Nephron progenitor cell (in vitro differentiated cells): ENCODE data around the gene CEP70.
"Not testable (repeated sequence)": the region's sequence is repeated elsewhere in the genome, so short reads cannot be mapped to it uniquely, and the experiment has no call there.

Experiments
- DNase-seq: peaks from one replicate; pipeline ENCODE4 v3.0.0; 2021
- H3K27ac Mint-ChIP-seq: 2 replicates; pipeline ENCODE4 v1.8.0; 2021; ENCODE audit warnings: mild to moderate bottlenecking, moderate library complexity, mixed read lengths
- H3K27me3 Mint-ChIP-seq: 2 replicates; pipeline ENCODE4 v1.8.0; 2021; ENCODE audit warnings: mild to moderate bottlenecking, low read depth, mixed read lengths; ENCODE audit not compliant: poor library complexity
- H3K36me3 Mint-ChIP-seq: 2 replicates; pipeline ENCODE4 v1.8.0; 2021; ENCODE audit warnings: low read depth, mixed read lengths
- H3K4me1 Mint-ChIP-seq: 2 replicates; pipeline ENCODE4 v1.8.0; 2021; ENCODE audit warnings: mixed read lengths
- H3K4me3 Mint-ChIP-seq: 2 replicates; pipeline ENCODE4 v1.8.0; 2021; ENCODE audit warnings: mild to moderate bottlenecking, moderate library complexity, mixed read lengths
- H3K9me3 Mint-ChIP-seq: 2 replicates; pipeline ENCODE4 v1.8.0; 2021; ENCODE audit warnings: mild to moderate bottlenecking, moderate library complexity, mixed read lengths
- CTCF ChIP-seq: fragments of 200-600 bp; sonication (generic); IDR thresholded peaks from 2 replicates; pipeline ENCODE4 v1.5.0; 2021; ENCODE audit warnings: antibody characterized with exemption

The CEP70 gene

GRCh38 chr3:138542977-138543376 lies 51.1 kb downstream of the CEP70 start:
- Mint-ChIP-seq H3K27me3 (peaks cover 3% of the 10 kb centered on the region), H3K27ac (no peak overlapping the region)

GRCh38 chr3:138539352-138539751 lies 54.7 kb downstream of the CEP70 start:
- TF ChIP-seq CTCF: no peak
- H3K9me3 Mint-ChIP-seq: peaks cover 62% of the 10 kb centered on the region
- peaks cover 3% of the 10 kb centered on the region for H3K27me3 Mint-ChIP-seq
- H3K27ac Mint-ChIP-seq: no peak overlapping the region
- H3K4me1 Mint-ChIP-seq: no peaks in the 10 kb centered on the region
- H3K36me3 Mint-ChIP-seq: peaks cover 93% of the 10 kb centered on the region
- no peak overlapping the region for H3K4me3 Mint-ChIP-seq
- DNase-seq: no peak

More at GRCh38 chr3:138542977-138543376, 51.1 kb downstream of the CEP70 start:
- Mint-ChIP-seq H3K36me3 (peaks cover 99% of the 10 kb centered on the region), H3K4me3 (no peak overlapping the region), H3K9me3 (peaks cover 94% of the 10 kb centered on the region), H3K4me1 (no peaks in the 10 kb centered on the region)
- no peak for TF ChIP-seq CTCF
- no peak for DNase-seq

- Mint-ChIP-seq H3K9me3 (peaks cover 80% of the 10 kb centered on the region), H3K36me3 (peaks cover 95% of the 10 kb centered on the region)
- H3K4me3 Mint-ChIP-seq: not testable (repeated sequence)
Measured at GRCh38 chr3:138521445-138521844, 72.6 kb downstream of the CEP70 start.

GRCh38 chr3:138513090-138513843 lies 80.8 kb downstream of the CEP70 start:
- peaks cover 39% of the 10 kb centered on the region for H3K36me3 Mint-ChIP-seq
- H3K4me3 Mint-ChIP-seq: no peak overlapping the region
- H3K27ac Mint-ChIP-seq: no peak overlapping the region
- peaks cover 19% of the 10 kb centered on the region for H3K9me3 Mint-ChIP-seq
- no peaks in the 10 kb centered on the region for H3K27me3 Mint-ChIP-seq
- no peak for TF ChIP-seq CTCF
- no peaks in the 10 kb centered on the region for H3K4me1 Mint-ChIP-seq
- DNase-seq: no peak

More at GRCh38 chr3:138521445-138521844, 72.6 kb downstream of the CEP70 start:
- H3K4me1 Mint-ChIP-seq, H3K27ac Mint-ChIP-seq, DNase-seq, H3K27me3 Mint-ChIP-seq: not testable (repeated sequence)

GRCh38 chr3:138511945-138512344 lies 82.1 kb downstream of the CEP70 start:
- Mint-ChIP-seq H3K36me3 (peaks cover 30% of the 10 kb centered on the region), H3K9me3 (peaks cover 6% of the 10 kb centered on the region), H3K4me1 (no peaks in the 10 kb centered on the region), H3K27ac (no peak overlapping the region), H3K27me3 (no peaks in the 10 kb centered on the region), H3K4me3 (no peak overlapping the region)
- TF ChIP-seq CTCF: no peak
- no peak for DNase-seq

- Mint-ChIP-seq H3K4me3 (no peak overlapping the region), H3K4me1 (no peaks in the 10 kb centered on the region), H3K27ac (no peak overlapping the region), H3K9me3 (no peaks in the 10 kb centered on the region), H3K27me3 (no peaks in the 10 kb centered on the region), H3K36me3 (peaks cover 24% of the 10 kb centered on the region)
- DNase-seq: no peak
- TF ChIP-seq CTCF: no peak
Measured at GRCh38 chr3:138509586-138509985, 84.5 kb downstream of the CEP70 start.
